Measurements from ENCODE around the gene SOX5.
"Not testable (repeated sequence)": the region's sequence is repeated elsewhere in the genome, so short reads cannot be mapped to it uniquely, and the experiment has no call there.

The SOX5 gene

GRCh38 chr12:23552417-23552816, 397.1 kb downstream of the SOX5 start:
- DNase-seq (ENCODE audit: low read depth in 1 of 2, low spot score in 1 of 2) = no peak

- DNase-seq (ENCODE audit: low read depth in 1 of 2, low spot score in 1 of 2) = no peak
These were observed 398.7 kb downstream of the SOX5 start for GRCh38 chr12:23550753-23551152.

- no peak for DNase-seq (ENCODE audit: low read depth in 1 of 2, low spot score in 1 of 2)
These were observed 400.7 kb downstream of the SOX5 start for GRCh38 chr12:23548742-23549141.

GRCh38 chr12:23546756-23547155, 402.7 kb downstream of the SOX5 start:
- no peak for DNase-seq (ENCODE audit: low read depth in 1 of 2, low spot score in 1 of 2)

- no peak for DNase-seq (ENCODE audit: low read depth in 1 of 2, low spot score in 1 of 2)
These were observed 405.7 kb downstream of the SOX5 start for GRCh38 chr12:23543767-23544166.

DNA sequence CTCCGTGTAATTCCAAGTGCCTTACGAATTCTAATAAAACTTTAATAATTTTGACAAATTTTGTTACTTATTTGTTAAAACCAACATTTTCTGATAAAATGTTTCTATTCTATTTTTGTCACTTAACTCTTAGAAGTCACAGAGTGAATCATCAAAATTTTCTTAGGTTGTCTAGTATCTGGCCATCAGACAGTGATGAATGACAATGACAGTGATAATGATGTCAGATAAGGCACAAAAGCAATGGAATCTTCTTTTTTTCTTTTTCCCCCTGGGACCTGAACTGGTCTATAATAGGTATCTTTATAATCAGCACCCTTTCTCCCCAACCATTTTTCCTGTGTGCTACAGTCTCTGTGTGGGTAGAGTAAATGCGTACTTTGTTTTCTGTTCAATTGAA, 407.3 kb downstream of the SOX5 start:
- no peak for DNase-seq (ENCODE audit: low read depth in 1 of 2, low spot score in 1 of 2)

DNA sequence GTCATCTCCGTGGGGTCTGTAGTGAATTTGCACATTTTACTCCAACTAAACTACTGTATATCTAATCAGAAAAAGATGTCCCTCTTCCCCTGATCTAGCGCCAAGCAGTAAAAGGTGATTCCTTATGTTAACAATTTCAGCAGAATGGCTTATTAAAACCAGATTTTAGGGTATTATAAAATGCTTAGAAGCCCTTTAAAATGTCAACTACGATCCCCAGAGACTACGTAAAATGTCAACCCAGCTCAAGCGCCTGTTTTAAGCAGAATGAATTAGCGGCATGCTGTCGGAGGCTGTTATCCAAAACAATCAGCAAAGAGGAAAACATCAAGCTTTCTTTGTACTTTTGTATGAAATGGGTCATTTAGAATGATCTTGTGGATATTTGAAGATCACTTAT, 408.9 kb downstream of the SOX5 start:
- no peak for DNase-seq (ENCODE audit: low read depth in 1 of 2, low spot score in 1 of 2)

- DNase-seq (ENCODE audit: low read depth in 1 of 2, low spot score in 1 of 2) = no peak
These were observed 413.2 kb downstream of the SOX5 start for GRCh38 chr12:23536293-23536692.

DNA sequence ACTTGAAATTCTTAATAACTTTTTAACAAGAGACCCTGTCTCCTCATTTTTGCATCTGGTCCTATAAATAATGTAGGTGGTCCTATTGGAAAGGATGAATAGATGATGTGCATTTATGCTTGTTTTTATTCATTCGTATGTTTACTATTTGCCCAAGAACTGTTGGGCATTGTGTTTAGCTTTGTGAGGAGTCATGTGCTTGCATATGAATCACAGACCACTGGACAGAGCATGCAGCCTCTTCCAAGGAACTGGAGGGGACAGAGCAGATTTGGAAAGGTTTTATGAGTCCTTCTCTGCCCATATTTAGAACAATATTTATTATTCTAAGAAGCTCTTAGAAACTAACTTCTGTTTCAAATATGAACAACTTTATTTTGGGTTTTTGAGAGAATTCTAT, 414.0 kb downstream of the SOX5 start:
- no peak for DNase-seq (ENCODE audit: low read depth in 1 of 2, low spot score in 1 of 2)

DNA sequence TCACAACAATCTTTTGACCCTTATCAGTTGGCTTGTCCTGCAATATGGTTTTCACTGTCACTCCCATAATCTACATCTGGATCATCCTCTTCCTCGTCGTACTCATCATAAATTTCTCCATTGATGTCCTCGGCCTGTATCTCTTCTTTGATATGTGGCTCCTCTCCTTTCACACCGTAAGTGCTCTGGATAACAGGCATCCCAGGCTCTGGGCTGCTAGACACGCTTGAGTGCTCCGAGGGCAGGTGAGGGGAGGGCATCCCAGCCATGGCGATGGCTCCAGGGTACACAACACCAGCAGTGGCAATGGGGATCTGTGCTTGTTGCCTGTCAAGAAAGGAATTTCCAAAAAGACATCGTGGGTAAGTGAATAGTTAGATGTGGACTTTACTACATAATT, 415.3 kb downstream of the SOX5 start:
- no peak for DNase-seq (ENCODE audit: low read depth in 1 of 2, low spot score in 1 of 2)

DNA sequence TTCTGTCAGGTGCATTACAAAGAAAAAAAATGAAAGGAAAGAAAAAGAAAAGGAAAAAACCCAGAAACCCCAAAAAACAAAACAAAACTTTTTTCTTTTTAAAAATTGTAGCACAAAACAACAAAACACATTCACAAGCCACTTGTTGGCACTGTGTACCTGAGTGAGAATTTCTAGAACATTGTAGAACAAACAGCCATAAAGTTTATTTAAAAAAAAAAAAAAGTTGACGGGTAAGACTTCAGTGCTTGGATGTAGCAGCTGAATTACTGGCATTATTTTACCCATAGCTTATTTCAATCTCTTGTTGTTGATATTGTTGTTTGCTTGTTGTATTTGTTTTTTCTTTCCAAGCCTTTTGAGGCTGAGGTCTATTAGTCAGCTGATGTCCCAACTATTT, 415.8 kb downstream of the SOX5 start:
- no peak for DNase-seq (ENCODE audit: low read depth in 1 of 2, low spot score in 1 of 2)

GRCh38 chr12:23533265-23533664, 416.2 kb downstream of the SOX5 start:
- no peak for DNase-seq (ENCODE audit: low read depth in 1 of 2, low spot score in 1 of 2)

DNA sequence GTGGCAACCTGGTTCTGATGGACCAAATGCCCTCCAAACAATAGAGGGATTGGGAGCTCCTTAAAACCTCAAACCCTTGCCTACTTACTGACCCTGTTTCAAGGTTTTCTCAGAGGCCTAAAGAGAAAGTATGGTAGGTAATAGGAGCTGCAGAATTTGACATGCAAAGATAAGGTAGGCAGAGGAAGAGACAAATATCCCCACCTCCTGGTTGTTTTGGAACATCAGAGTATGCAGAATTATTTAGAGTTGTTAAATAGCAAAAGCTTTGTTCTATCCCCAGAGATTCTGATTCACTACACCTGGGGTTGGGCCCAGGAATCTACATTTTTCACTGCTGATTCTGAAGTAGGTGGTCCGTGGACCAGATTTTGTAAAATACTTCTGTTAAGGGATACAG, 421.2 kb downstream of the SOX5 start:
- DNase-seq (ENCODE audit: low read depth in 1 of 2, low spot score in 1 of 2) = no peak

GRCh38 chr12:23525450-23526072, 423.9 kb downstream of the SOX5 start:
- no peak for DNase-seq (ENCODE audit: low read depth in 1 of 2, low spot score in 1 of 2)

DNA sequence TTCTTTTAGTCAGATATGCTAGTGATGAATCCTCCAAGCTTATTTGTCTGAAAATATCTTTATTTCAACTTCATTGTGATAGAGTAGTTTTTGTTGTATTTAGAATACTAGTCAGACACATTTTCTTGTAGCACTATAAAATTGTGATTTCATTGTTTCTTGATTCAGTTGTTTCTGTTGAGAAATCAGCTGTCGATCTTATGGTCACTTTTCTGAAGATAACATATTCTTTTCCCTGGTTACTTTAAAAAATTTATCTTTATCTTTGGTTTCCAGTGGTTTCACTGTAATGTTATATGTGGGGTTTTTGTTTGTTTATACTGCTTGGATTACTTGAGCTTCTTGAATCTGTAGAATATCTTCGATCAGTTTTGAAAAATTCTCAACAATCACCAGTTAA, 426.1 kb downstream of the SOX5 start:
- no peak for DNase-seq (ENCODE audit: low read depth in 1 of 2, low spot score in 1 of 2)

- DNase-seq (ENCODE audit: low read depth in 1 of 2, low spot score in 1 of 2) = not testable (repeated sequence)
These were observed 430.0 kb downstream of the SOX5 start for GRCh38 chr12:23519444-23519843.

DNA sequence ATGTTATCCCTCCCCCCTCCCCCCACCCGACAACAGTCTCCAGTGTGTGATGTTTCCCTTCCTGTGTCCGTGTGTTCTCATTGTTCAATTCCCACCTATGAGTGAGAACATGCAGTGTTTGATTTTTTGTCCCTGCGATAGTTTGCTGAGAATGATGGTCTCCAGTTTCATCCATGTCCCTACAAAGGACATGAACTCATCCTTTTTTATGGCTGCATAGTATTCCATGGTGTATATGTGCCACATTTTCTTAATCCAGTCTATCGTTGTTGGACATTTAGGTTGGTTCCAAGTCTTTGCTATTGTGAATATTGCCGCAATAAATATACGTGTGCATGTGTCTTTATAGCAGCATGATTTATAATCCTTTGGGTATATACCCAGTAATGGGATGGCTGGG, 433.7 kb downstream of the SOX5 start:
- not testable (repeated sequence) for DNase-seq (ENCODE audit: low read depth in 1 of 2, low spot score in 1 of 2)

- DNase-seq (ENCODE audit: low read depth in 1 of 2, low spot score in 1 of 2) = no peak
These were observed 439.0 kb downstream of the SOX5 start for GRCh38 chr12:23510484-23510883.

GRCh38 chr12:23509832-23510231, 439.6 kb downstream of the SOX5 start:
- DNase-seq (ENCODE audit: low read depth in 1 of 2, low spot score in 1 of 2) = not testable (repeated sequence)

DNA sequence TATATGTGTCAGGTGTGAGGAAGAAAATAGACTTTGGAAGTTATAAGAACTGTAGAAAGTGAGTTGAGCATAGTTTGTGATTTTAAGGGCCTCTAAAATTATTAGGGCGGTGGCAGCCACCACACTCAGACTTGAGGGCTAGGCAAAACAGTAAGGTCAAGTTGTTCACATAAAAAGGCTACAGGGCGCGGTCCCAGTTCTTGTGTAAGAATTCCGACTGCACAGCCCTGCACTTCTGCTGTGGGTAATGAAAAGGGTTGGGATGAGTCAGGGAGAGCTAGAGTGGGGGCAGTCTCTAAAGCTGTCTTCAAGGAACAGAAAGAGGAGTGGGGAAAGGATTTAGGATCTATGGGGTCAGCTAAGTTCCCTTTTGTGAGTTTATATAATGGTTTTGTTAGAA, 441.7 kb downstream of the SOX5 start:
- DNase-seq (ENCODE audit: low read depth in 1 of 2, low spot score in 1 of 2) = not testable (repeated sequence)

DNA sequence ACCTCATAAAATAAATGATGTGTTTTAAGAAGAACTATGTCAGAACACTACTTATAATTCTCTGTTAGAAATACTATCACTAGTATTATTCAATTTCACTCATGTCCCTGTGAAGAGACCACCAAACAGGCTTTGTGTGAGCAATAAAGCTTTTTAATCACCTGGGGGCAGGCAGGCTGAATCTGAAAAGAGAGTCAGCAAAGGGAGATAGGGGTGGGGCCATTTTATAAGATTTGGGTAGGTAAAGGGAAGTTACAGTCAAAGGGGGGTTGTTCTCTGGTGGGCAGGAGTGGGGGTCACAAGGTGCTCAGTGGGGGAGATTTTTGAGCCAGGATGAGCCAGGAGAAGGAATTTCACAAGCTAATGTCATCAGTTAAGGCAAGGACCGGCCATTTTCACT, 443.7 kb downstream of the SOX5 start:
- not testable (repeated sequence) for DNase-seq (ENCODE audit: low read depth in 1 of 2, low spot score in 1 of 2)

DNA sequence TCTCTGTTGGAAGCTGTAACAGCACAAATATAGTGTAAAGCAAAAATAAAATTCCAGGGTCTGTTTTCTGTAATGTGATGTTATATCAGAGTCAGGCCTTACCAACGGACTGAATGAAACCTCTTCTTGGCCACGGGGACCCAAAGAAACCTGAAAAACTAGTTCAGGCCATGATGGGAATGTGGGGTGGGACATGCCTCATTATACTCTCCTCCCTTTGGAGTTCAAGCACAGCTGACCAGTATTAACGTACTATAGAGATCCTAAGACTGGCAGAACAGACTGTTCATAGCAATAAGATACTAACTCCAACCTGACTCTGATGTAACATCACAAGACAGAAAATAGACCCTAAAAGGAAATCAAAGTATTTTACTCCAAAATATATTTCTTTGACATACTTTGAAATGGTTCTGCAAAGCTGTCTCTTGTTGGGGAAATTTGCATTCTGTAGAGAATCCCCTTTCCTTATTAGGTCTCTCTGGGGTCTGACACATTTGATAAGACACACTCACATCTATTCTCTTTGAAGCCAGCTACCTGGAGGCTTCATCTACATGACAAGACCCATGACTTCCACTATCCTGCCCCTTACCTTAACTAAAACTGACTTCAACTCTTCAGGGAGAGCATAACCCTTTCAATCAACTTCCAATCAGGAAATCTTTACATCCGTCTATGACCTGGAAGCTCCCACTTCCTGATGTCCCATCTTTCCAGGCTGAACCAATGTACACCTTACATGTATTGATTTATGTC, 444.6 kb downstream of the SOX5 start:
- DNase-seq (ENCODE audit: low read depth in 1 of 2, low spot score in 1 of 2) = no peak

GRCh38 chr12:23504043-23504442, 445.4 kb downstream of the SOX5 start:
- DNase-seq (ENCODE audit: low read depth in 1 of 2, low spot score in 1 of 2) = no peak
